H54 (cell line): ENCODE results near the gene PDE4B.
"Not testable (repeated sequence)": the region's sequence is repeated elsewhere in the genome, so short reads cannot be mapped to it uniquely, and the experiment has no call there.

ENCODE experiments used
- DNase-seq: peaks from one replicate; pipeline ENCODE4 v3.0.0; 2011; ENCODE audit warnings: low spot score, mixed read lengths; ENCODE audit not compliant: insufficient read length
- FAIRE-seq: peaks from 3 replicates; lab custom pipeline; 2011; peaks lifted over from hg19 to GRCh38; lab: Jason Lieb, UNC
- POLR2A ChIP-seq: IDR thresholded peaks from 2 replicates; pipeline ENCODE4 v1.6.1; 2011; ENCODE audit warnings: low read depth, mild to moderate bottlenecking, low read length

PDE4B gene

DNA sequence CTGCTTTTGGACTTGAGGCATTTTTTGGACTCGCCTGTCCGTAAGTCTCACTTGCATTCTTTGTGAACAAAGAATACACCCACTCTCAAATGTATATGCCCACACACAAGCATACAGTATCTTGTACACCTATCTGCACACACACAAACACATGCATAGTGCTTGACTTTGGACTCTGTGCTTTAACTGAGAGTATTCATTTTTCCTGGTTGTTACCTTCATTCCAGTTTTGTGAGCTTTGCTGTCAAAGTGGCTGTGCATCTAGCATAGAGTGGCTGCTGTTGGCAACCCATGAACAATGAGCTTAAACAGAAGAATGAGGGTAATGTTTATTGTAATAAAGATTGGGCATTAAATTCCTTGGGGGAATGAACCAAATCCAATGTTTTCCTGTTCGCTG lies 199.0 kb downstream of the PDE4B start:
- FAIRE-seq (no peak), DNase-seq (no peak)
- no peak for TF ChIP-seq POLR2A

DNA sequence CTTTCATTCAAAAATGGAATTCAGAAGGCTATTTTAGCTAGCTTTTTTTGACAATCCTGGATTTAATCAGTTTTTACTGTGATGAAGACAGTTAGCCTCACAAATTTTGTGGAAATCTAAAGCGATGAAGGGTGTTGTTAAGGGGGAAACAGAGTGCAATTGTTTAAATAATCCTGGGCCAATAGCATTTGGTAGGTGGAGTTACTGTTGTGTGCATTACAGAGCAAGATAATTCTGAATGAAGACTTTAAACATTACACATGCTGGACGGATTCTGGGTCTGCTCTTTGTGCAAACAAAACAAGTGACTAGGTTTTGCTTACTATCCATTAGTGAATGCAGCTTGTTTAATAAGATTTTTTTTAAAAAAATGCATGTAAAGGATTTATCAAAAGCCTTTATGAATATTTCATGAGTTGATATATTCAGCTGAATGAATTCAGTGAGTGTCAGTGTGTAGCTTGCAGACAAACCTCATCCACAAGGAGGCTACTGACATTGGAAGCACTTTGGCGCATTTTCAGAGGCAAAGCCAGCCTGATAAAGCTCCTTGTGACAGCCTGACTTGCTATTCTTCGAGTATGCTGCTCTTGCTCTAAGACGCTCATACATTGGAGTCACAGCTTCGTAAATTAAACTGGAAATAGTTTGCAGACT lies 199.6 kb downstream of the PDE4B start:
- no peak for FAIRE-seq
- no peak for TF ChIP-seq POLR2A
- no peak for DNase-seq

DNA sequence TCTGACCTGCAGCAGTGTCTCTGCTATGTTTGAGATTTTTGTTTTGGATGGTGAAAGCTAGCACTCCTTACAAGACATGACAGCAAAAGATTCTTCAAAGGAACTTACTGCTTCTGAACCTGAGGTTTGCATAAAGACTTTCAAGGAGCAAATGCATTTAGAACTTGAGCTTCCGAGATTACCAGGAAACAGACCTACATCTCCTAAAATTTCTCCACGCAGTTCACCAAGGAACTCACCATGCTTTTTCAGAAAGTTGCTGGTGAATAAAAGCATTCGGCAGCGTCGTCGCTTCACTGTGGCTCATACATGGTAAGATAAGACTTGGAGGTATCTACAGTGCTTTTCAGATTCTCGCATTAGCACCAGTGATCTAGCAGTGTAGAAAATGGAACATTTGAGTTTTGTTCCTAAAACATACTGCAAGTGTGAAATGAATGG lies 200.2 kb downstream of the PDE4B start:
- no peak for TF ChIP-seq POLR2A
- no peak for FAIRE-seq
- DNase-seq = no peak

- FAIRE-seq (no peak), DNase-seq (no peak)
- TF ChIP-seq POLR2A = no peak
These were observed 201.5 kb downstream of the PDE4B start for GRCh38 chr1:65994223-65994622.

DNA sequence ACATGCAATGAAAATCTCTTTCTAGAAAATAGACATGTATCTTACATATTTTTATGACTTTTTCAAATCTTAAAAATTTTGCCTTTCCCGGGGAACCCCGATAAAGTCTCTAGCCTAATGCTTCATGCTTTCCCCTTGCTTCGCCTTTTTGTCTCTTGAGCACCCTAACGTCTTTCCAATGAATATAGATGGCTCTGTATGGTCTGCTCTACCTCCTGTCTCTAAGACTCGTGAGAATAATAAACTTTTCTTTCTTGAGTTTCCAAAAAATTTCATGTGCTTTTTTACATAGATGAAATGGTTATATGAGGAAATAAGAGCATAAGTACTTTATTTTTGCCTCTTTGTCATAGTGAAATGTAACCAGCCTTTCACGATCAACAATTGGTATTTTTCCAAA lies 202.6 kb downstream of the PDE4B start:
- FAIRE-seq (no peak), DNase-seq (no peak)
- TF ChIP-seq POLR2A = no peak

- no peak for FAIRE-seq
- TF ChIP-seq POLR2A = no peak
- DNase-seq = no peak
These were observed 203.2 kb downstream of the PDE4B start for GRCh38 chr1:65995928-65996327.

GRCh38 chr1:65997693-65998092 lies 205.0 kb downstream of the PDE4B start:
- TF ChIP-seq POLR2A = no peak
- FAIRE-seq (no peak), DNase-seq (no peak)

- DNase-seq (no peak), FAIRE-seq (no peak)
- TF ChIP-seq POLR2A = no peak
These were observed 206.3 kb downstream of the PDE4B start for GRCh38 chr1:65998763-65999583.

GRCh38 chr1:66000033-66000637 lies 207.4 kb downstream of the PDE4B start:
- no peak for TF ChIP-seq POLR2A
- FAIRE-seq (no peak), DNase-seq (no peak)

GRCh38 chr1:66003690-66004089 lies 211.0 kb downstream of the PDE4B start:
- DNase-seq = no peak
- no peak for FAIRE-seq
- no peak for TF ChIP-seq POLR2A

DNA sequence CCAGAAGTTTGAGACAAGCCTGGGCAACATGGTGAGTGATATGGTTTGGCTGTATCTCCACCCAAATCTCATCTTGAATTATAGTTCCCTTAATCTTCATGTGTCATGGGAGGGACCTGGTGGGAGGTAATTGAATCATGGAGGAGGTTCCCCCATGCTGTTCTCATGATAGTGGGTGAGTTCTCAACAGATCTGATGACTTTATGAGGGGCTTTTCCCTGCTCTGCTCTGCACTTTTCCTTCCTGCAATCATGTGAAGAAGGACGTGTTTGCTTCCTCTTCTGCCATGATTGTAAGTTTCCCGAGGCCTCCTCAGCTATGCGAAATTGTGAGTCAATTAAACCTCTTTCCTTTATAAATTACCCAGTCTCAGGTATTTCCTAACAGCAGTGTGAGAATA lies 213.8 kb downstream of the PDE4B start:
- not testable (repeated sequence) for FAIRE-seq, DNase-seq

DNA sequence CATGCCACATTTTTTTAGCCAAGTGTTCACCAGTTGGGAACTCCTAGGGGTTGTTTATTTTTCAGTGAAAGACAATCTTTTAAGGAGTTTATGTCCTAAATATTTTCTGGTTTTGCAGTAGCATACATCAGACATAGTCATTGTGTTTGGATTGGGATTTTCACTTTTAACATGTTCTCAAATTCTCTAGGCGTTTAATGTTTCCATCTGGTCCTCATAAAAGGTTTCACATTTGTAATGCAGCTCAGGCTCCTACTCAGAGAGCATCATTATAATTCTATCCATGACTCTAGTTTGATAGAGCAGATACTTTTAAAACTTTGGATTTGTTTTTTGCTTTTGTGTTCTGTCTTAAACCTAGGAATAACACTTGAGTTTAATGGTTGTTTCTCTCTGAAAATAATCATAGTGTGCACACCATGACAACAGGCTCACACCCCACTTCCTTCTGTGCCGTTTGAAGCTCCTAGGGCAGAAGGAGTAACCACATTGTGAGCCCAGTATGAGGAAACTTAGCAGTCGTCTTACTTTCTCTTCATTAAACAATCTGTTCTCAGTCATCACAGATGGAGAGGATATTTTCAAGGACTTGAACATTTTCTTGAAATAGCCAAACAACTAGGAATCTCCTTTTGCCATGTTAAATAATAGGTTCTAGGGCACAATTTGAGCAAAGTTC lies 219.6 kb downstream of the PDE4B start:
- TF ChIP-seq POLR2A = no peak
- DNase-seq = no peak

DNA sequence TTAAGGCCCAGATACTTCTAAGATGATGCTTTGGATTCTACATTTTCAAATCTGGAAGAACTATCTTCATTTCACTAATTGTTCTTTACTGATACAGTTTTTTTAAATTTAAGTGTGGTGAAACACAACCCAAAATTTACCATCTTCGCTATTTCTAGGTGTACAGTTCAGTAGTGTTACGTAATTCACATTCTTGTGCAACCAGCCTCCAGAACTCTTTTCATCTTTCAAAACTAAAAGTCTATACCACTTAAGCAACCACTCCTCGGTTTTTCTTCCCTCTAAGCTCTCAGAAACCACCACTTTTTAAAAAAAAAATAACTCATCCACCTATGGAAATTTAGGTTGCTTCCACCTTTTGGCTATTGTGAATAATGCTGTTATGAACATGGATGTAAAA lies 220.7 kb downstream of the PDE4B start:
- no peak for DNase-seq
- no peak for FAIRE-seq
- TF ChIP-seq POLR2A = no peak

More for the DNA sequence above, 219.6 kb downstream of the PDE4B start:
- no peak for FAIRE-seq

GRCh38 chr1:66022904-66023620 lies 230.4 kb downstream of the PDE4B start:
- FAIRE-seq (no peak), DNase-seq (no peak)
- TF ChIP-seq POLR2A = no peak
